ENCODE measurements around the gene ADORA1. TPM values are rescaled to one million over a fixed set of nuclear protein-coding genes. Genes with fewer than 3 reads are reported as not detected.

Gene ADORA1
- total and polyA plus RNA-seq, 2 of the 4 experiments (the other 2 are of a cell fraction), result 0.36 to 0.56 TPM

DNA sequence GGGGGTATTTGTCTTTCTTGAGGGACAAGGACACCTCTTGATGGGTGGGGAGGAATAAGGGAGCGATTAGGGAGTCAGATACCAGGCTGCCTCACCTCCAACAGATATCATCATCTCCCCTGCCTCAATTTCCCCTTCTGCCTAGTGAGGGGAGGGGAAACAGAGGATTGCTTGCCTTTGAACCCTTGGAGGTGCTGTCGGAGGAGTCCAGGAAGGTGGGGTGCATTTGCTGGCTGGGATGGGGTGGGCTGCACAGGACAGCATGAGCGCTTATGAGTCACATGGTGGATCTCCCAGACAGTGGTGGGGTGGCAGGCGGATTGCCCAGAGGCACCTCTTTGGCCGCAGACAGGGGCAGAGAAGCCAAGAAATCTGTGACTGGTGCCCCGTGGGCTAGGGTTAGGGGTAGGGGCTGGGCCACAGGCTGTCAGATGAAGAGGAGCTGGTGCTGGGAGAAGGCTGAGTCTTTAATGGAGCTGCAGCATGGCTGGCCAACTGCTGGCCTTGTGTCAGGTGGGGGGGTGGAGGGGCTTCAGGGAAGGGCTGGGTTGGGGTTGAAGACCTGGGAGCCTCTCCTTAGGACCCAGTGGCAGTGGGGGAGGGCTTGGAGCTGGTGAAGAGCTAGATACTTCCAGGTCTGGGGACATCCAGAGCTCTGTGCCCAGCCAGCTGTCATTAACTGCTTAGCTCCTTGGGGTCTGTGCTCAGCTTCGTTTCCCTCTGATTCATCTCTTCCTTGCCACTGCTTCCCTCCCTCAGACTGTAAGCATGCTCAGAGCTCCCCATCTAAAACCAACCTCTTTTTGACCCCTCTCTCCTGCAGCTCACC lies 7.0 kb upstream of the ADORA1 start:
- Histone ChIP-seq H2BK120ac (ENCODE audit: low read depth, low read length) (no peak overlapping the region), H3K79me1 (ENCODE audit: low read depth in 1 of 2, low read length in 2 of 2) (no peaks in the 10 kb centered on the region), H3K18ac (ENCODE audit: low read depth, low read length) (no peak overlapping the region), H3K14ac (replicated peaks; ENCODE audit: low read depth, low read length) (no peak overlapping the region), H4K91ac (ENCODE audit: insufficient read depth, low read depth, low read length) (no peak overlapping the region), H3K9me1 (ENCODE audit: insufficient read depth, low read length) (no peaks in the 10 kb centered on the region), H2AK5ac (ENCODE audit: low read depth, low read length) (no peak overlapping the region), H3K4me3 (ENCODE audit: insufficient read depth, low read depth, low read length) (no peak overlapping the region), H4K20me1 (ENCODE audit: insufficient read depth, low read length) (no peaks in the 10 kb centered on the region; the same call in 1 of the 2 replicates), H2BK5ac (ENCODE audit: low read depth, low read length, poor library complexity, severe bottlenecking) (no peak overlapping the region), H3K27me3 (ENCODE audit: control insufficient read depth, insufficient read depth, low read length) (peaks cover 80% of the 10 kb centered on the region), H3K4ac (ENCODE audit: low read depth, low read length) (no peak overlapping the region), H2BK20ac (ENCODE audit: low read depth, low read length) (no peak overlapping the region), H3K4me1 (ENCODE audit: control insufficient read depth, insufficient read depth, low read length) (no peaks in the 10 kb centered on the region), H3K4me2 (ENCODE audit: low read depth, low read length) (no peak overlapping the region), H3K9ac (ENCODE audit: low read depth, low read length) (no peak overlapping the region), H2AFZ (replicated peaks; ENCODE audit: low read length, poor library complexity) (no peak overlapping the region), H4K5ac (ENCODE audit: low read depth, low read length) (no peak overlapping the region), H3K56ac (ENCODE audit: extremely low read depth, insufficient read depth, low read length) (no peak overlapping the region), H2BK15ac (ENCODE audit: low read depth, low read length) (no peak overlapping the region), H3K36me3 (ENCODE audit: control insufficient read depth, insufficient read depth, low read length) (no peaks in the 10 kb centered on the region), H2AK9ac (replicated peaks; ENCODE audit: low read depth, low read length, poor library complexity) (no peak overlapping the region), H3K27ac (ENCODE audit: insufficient read depth, low read length) (no peak overlapping the region), H4K8ac (ENCODE audit: low read depth in 2 of 2, low read length in 2 of 2) (no peak overlapping the region), H3K23ac (ENCODE audit: low read depth, low read length) (no peak overlapping the region), H3K9me3 (ENCODE audit: control insufficient read depth, insufficient read depth, low read length) (no peaks in the 10 kb centered on the region)
- no TSS peak for BruUV-seq (replicated peaks)
- no peak for TF ChIP-seq MAZ (IDR thresholded peaks at IDR 0.05; ENCODE audit: borderline replicate concordance, low read depth, low read length)
- no peak for TF ChIP-seq CEBPB (IDR thresholded peaks at IDR 0.05; ENCODE audit: low read depth, low read length)
- TF ChIP-seq, protein P1, sequence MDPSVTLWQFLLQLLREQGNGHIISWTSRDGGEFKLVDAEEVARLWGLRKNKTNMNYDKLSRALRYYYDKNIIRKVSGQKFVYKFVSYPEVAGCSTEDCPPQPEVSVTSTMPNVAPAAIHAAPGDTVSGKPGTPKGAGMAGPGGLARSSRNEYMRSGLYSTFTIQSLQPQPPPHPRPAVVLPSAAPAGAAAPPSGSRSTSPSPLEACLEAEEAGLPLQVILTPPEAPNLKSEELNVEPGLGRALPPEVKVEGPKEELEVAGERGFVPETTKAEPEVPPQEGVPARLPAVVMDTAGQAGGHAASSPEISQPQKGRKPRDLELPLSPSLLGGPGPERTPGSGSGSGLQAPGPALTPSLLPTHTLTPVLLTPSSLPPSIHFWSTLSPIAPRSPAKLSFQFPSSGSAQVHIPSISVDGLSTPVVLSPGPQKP (IDR thresholded peaks at IDR 0.05; ENCODE audit: borderline replicate concordance, low read depth, low read length), result no peak
- TF ChIP-seq RFX5 (IDR thresholded peaks at IDR 0.05; ENCODE audit: low read depth, low read length), result no peak
- TF ChIP-seq POLR2A (IDR thresholded peaks at IDR 0.05; ENCODE audit: low read depth, low read length), result no peak
- no peak for TF ChIP-seq MXI1 (IDR thresholded peaks at IDR 0.05; ENCODE audit: borderline replicate concordance, low read depth, low read length)
- TF ChIP-seq, protein P2, sequence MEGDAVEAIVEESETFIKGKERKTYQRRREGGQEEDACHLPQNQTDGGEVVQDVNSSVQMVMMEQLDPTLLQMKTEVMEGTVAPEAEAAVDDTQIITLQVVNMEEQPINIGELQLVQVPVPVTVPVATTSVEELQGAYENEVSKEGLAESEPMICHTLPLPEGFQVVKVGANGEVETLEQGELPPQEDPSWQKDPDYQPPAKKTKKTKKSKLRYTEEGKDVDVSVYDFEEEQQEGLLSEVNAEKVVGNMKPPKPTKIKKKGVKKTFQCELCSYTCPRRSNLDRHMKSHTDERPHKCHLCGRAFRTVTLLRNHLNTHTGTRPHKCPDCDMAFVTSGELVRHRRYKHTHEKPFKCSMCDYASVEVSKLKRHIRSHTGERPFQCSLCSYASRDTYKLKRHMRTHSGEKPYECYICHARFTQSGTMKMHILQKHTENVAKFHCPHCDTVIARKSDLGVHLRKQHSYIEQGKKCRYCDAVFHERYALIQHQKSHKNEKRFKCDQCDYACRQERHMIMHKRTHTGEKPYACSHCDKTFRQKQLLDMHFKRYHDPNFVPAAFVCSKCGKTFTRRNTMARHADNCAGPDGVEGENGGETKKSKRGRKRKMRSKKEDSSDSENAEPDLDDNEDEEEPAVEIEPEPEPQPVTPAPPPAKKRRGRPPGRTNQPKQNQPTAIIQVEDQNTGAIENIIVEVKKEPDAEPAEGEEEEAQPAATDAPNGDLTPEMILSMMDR (conservative IDR thresholded peaks at IDR 0.05; ENCODE audit: low read depth, low read length), result no peak
- TF ChIP-seq MAFK (IDR thresholded peaks at IDR 0.05; ENCODE audit: low read depth, low read length), result no peak
- no peak for TF ChIP-seq RCOR1 (IDR thresholded peaks at IDR 0.05; ENCODE audit: insufficient replicate concordance, low read length)
- no peak for TF ChIP-seq SMC3 (IDR thresholded peaks at IDR 0.05; ENCODE audit: low read depth, low read length)
- TF ChIP-seq NFE2L2 (IDR thresholded peaks at IDR 0.05; ENCODE audit: low read depth, low read length), result no peak
- TF ChIP-seq, protein P3, sequence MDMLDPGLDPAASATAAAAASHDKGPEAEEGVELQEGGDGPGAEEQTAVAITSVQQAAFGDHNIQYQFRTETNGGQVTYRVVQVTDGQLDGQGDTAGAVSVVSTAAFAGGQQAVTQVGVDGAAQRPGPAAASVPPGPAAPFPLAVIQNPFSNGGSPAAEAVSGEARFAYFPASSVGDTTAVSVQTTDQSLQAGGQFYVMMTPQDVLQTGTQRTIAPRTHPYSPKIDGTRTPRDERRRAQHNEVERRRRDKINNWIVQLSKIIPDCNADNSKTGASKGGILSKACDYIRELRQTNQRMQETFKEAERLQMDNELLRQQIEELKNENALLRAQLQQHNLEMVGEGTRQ (IDR thresholded peaks at IDR 0.05; ENCODE audit: low read depth, low read length), result no peak
- no peak for TF ChIP-seq FOS (IDR thresholded peaks at IDR 0.05; ENCODE audit: low read depth, low read length)
- TF ChIP-seq RAD21 (IDR thresholded peaks at IDR 0.05; ENCODE audit: low read length), result no peak
- TF ChIP-seq CHD1 (IDR thresholded peaks at IDR 0.05; ENCODE audit: low read depth, low read length), result no peak
- ChIA-PET POLR2A (ENCODE audit: unreplicated experiment) (no interaction called here), CTCF (interaction anchor here (0.6 to 0.8 kb wide), 2 partner anchors 81 to 147 kb away, joined by 3 read pairs; no protein-coding TSS in a partner anchor)
- ATAC-seq (ENCODE audit: low read depth) (no peak), DNase-seq (no peak)
- 33% methylated on average over 1 of the region's 7 CpGs; no CpG with 5 or more reads in 1 of the 2 experiments for WGBS, 2 experiments (ENCODE audit: extremely low coverage in 2 of 2, insufficient read length in 1 of 2)
- dilution Hi-C loops (cut with HindIII; ENCODE audit: low sequenced_read_pairs, unreplicated experiment), result no loop called here
- intact Hi-C loops (cut with micrococcal nuclease), result no loop called here
- in situ Hi-C loops (cut with MboI; ENCODE audit: low sequenced_read_pairs), result no loop called here

Measured in IMR-90 (cell line).